ENCODE measurements around the gene CCR9.

The CCR9 gene

DNA sequence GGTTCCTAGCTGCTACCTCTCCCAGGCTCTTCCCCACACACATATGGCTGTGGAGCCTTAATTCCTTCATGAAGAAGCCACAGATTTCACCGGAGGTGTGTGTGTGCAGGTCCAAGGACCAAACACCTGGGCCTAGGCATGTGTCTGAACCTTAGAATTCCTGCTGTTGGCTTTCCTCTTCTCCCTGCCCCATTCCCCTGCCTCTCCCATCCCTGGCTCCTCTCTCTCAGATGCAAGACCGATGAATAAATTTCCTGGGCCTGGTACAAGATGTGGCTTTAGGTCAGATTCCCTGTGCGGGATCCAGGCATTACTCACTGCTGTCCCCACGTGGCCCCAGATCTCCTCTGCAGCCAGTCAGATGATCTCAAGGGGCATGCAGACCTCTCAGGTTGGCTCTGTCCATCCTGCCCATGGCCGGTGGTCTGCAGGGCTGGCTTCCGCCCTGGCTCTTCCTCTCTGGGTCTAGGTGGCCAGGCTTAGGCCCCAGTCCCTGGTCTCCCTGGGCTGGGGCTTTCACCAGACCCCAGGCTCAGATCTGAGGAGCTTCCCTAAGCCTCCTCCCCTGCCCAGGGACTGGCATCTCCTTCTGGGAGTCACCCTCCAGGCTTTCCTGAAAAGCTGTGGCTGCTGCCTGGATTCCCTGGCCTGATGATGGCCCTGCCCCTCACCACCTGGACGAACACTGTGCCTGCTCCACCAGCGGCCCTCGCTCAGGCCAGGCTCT, 20.5 kb downstream of the CCR9 start:
- peak; percentile 12 for DNase-seq (ENCODE audit: low read depth)
- TF ChIP-seq POLR2A (IDR thresholded peaks at IDR 0.05; ENCODE audit: extremely low read depth, insufficient read length): no peak
- TF ChIP-seq, protein P1, sequence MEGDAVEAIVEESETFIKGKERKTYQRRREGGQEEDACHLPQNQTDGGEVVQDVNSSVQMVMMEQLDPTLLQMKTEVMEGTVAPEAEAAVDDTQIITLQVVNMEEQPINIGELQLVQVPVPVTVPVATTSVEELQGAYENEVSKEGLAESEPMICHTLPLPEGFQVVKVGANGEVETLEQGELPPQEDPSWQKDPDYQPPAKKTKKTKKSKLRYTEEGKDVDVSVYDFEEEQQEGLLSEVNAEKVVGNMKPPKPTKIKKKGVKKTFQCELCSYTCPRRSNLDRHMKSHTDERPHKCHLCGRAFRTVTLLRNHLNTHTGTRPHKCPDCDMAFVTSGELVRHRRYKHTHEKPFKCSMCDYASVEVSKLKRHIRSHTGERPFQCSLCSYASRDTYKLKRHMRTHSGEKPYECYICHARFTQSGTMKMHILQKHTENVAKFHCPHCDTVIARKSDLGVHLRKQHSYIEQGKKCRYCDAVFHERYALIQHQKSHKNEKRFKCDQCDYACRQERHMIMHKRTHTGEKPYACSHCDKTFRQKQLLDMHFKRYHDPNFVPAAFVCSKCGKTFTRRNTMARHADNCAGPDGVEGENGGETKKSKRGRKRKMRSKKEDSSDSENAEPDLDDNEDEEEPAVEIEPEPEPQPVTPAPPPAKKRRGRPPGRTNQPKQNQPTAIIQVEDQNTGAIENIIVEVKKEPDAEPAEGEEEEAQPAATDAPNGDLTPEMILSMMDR (IDR thresholded peaks at IDR 0.05; ENCODE audit: low read depth, low read length): peak; percentile 23

DNA sequence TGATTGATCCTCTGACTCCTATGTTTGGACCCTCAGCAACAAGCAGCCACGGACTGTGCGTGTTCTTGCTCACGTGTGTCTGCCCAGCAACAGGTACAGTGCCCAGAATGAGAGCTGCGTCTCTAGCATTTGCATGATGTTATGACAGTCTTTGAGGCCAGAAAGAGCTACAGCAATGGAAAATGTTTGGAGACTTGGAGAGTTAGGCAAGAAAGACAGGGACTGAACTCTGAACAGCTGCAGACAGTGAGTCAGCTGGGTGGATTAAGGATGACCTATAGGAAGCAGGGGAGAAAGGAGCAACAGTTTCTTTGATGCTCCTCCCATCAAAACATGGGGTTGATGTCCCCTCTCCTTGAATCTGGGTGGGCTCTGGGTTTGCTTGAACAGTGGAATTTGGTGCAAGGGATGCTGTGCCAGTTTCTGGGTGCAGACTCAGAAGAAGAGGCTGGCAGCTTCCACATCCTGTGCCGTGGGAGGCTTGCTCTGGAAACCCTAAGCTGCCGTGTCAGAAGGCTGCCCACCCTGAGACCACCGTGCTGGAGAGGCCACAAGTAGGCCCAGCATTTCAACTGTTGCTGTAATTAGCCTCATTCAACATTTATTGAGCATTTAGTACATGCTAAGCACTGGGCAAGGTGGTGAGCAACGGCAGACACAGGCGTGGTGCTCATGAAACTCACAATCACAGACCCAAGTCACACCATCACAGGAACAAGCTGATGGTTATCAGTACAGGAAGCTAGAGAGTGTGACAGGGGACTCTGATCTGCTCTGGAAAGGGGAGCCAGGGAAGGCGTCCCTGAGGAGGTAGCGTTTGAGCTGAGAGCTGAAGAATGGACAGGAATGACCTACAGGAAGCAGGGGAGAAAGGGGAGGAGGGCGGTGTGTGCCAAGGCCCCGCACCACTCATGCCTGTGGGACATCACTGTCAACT, 21.7 kb downstream of the CCR9 start:
- no peak for DNase-seq (ENCODE audit: low read depth)
- TF ChIP-seq, protein P2, sequence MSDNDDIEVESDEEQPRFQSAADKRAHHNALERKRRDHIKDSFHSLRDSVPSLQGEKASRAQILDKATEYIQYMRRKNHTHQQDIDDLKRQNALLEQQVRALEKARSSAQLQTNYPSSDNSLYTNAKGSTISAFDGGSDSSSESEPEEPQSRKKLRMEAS (IDR thresholded peaks at IDR 0.05; ENCODE audit: low read depth, low read length): no peak
- no peak for TF ChIP-seq POLR2A (IDR thresholded peaks at IDR 0.05; ENCODE audit: extremely low read depth, insufficient read length)
- TF ChIP-seq MYC (IDR thresholded peaks at IDR 0.05; ENCODE audit: low read depth, low read length): no peak
- TF ChIP-seq, protein P1 (IDR thresholded peaks at IDR 0.05; ENCODE audit: low read depth, low read length): no peak
- no peak overlapping the region for H3K4me3 ChIP-seq (ENCODE audit: low read depth, low read length)

More for the DNA sequence above, 20.5 kb downstream of the CCR9 start:
- H3K4me3 ChIP-seq (ENCODE audit: low read depth, low read length): no peak overlapping the region

DNA sequence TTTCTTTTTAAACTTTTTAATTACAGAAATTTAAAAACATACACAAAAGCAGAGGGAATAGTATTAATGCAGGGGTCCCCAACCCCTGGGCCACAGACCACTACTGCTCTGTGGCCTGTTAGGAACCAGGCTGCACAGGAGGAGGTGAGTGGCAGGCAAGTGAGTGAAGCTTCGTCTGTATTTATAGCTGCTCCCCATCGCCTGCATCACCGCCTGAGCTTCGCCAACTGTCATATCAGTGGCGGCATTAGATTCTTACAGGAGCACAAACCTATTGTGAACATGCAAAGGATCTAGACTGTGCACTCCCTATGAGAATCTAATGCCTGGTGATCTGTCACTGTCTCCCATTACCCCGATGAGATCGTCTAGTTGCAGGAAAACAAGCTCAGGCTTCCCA, 22.4 kb downstream of the CCR9 start:
- TF ChIP-seq, protein P2 (IDR thresholded peaks at IDR 0.05; ENCODE audit: low read depth, low read length): no peak
- TF ChIP-seq, protein P1 (IDR thresholded peaks at IDR 0.05; ENCODE audit: low read depth, low read length): no peak
- TF ChIP-seq MYC (IDR thresholded peaks at IDR 0.05; ENCODE audit: low read depth, low read length): no peak
- TF ChIP-seq POLR2A (IDR thresholded peaks at IDR 0.05; ENCODE audit: extremely low read depth, insufficient read length): no peak
- no peak overlapping the region for H3K4me3 ChIP-seq (ENCODE audit: low read depth, low read length)
- no peak for DNase-seq (ENCODE audit: low read depth)

DNA sequence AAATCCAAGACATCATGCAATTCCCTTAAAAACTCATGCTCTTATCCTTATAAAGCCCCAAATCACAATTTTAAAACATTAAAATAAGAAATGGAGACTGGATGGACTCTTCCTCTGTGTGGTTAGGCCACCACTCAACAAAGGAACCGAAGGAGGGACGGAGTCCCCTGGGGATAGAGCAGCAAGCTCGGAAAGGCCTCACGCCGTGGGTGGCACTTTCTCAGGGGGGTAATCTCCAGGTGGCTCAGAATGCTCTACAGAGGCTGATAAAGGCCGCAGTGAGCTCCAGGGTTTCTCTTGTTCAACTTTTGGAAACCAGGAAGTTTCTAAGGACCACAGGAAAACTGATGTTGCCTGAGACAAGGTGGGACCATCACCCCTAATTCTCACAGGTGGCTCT, 23.2 kb downstream of the CCR9 start:
- no peak overlapping the region for H3K4me3 ChIP-seq (ENCODE audit: low read depth, low read length)
- TF ChIP-seq, protein P1 (IDR thresholded peaks at IDR 0.05; ENCODE audit: low read depth, low read length): no peak
- TF ChIP-seq, protein P2 (IDR thresholded peaks at IDR 0.05; ENCODE audit: low read depth, low read length): no peak
- no peak for TF ChIP-seq MYC (IDR thresholded peaks at IDR 0.05; ENCODE audit: low read depth, low read length)
- TF ChIP-seq POLR2A (IDR thresholded peaks at IDR 0.05; ENCODE audit: extremely low read depth, insufficient read length): no peak
- peak; percentile 18 for DNase-seq (ENCODE audit: low read depth)

DNA sequence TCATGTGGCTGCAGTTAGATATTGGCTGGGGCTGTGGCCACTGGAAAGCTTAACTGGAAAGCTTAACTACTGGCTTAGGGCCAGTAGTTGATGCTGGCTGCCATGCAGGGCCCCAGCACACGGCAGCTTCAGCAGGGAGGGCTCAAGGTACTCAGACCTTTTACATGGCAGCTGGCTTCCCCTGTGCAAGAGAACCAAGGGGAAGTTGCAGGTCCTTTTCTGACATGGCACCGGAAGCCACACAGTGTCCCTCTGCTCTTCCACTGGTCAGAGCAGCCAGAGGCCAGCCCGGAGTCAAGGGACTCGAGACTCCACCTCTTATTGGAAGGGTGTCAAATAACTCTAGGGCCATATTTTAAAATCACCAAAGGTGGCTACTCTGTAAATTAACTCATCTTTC, 24.5 kb downstream of the CCR9 start:
- TF ChIP-seq, protein P1 (IDR thresholded peaks at IDR 0.05; ENCODE audit: low read depth, low read length): no peak
- no peak for TF ChIP-seq MYC (IDR thresholded peaks at IDR 0.05; ENCODE audit: low read depth, low read length)
- TF ChIP-seq POLR2A (IDR thresholded peaks at IDR 0.05; ENCODE audit: extremely low read depth, insufficient read length): no peak
- TF ChIP-seq, protein P2 (IDR thresholded peaks at IDR 0.05; ENCODE audit: low read depth, low read length): no peak
- H3K4me3 ChIP-seq (ENCODE audit: low read depth, low read length): no peak overlapping the region
- no peak for DNase-seq (ENCODE audit: low read depth)
